ENCODE measurements around the gene B3GALT4. TPM values are rescaled to one million over a fixed set of nuclear protein-coding genes. Genes with fewer than 3 reads are reported as not detected.
"Not testable (repeated sequence)": the region's sequence is repeated elsewhere in the genome, so short reads cannot be mapped to it uniquely, and the experiment has no call there.

B3GALT4 gene
- 9.3 TPM for total RNA-seq
- long read RNA-seq, transcript B3GALT4-204 (1 exons, 1,694 nt): major isoform, 32 of 35 reads
- long read RNA-seq, partial matches to known transcripts: 0 of 35 reads
- long read RNA-seq, other reads (novel, unspliced or antisense): 3 of 35 reads

- DNase-seq (ENCODE audit: low spot score): peak; percentile 90
- intact Hi-C loops (cut with DNase I): loop anchor here (1.0 kb wide), 1 partner anchor 22 kb away; no protein-coding TSS in a partner anchor
Observed at GRCh38 chr6:33276864-33277662, at the start of gene B3GALT4. Gene B3GALT4, plus strand, starts transcription at chr6:33277123. Its CDS starts 297 bp downstream, at chr6:33277420.

GRCh38 chr6:33235221-33235634, 41.7 kb upstream of the B3GALT4 start:
- intact Hi-C loops (cut with DNase I): no loop called here
- DNase-seq (ENCODE audit: low spot score): no peak

- intact Hi-C loops (cut with DNase I): no loop called here
- no peak for DNase-seq (ENCODE audit: low spot score)
Observed at GRCh38 chr6:33236328-33236727, 40.6 kb upstream of the B3GALT4 start.

- no peak for DNase-seq (ENCODE audit: low spot score)
- intact Hi-C loops (cut with DNase I): no loop called here
Observed at GRCh38 chr6:33236852-33237251, 40.1 kb upstream of the B3GALT4 start.

- DNase-seq (ENCODE audit: low spot score): no peak
- intact Hi-C loops (cut with DNase I): no loop called here
Observed at GRCh38 chr6:33237741-33238140, 39.2 kb upstream of the B3GALT4 start.

GRCh38 chr6:33241968-33242367, 35.0 kb upstream of the B3GALT4 start:
- no peak for DNase-seq (ENCODE audit: low spot score)
- intact Hi-C loops (cut with DNase I): no loop called here

GRCh38 chr6:33243476-33243875, 33.4 kb upstream of the B3GALT4 start:
- intact Hi-C loops (cut with DNase I): no loop called here
- no peak for DNase-seq (ENCODE audit: low spot score)

GRCh38 chr6:33247977-33248642, 28.8 kb upstream of the B3GALT4 start:
- intact Hi-C loops (cut with DNase I): loop anchor here (2.0 to 5.0 kb wide), 5 partner anchors 35 to 231 kb away; partner anchors contain the start of genes HSD17B8, RGL2, RXRB and SLC39A7
- DNase-seq (ENCODE audit: low spot score): peak; percentile 93

- intact Hi-C loops (cut with DNase I): loop anchor here (2.0 to 5.0 kb wide), 5 partner anchors 36 to 231 kb away; partner anchors contain the start of genes HSD17B8, RGL2, RXRB and SLC39A7
- DNase-seq (ENCODE audit: low spot score): peak; percentile 74
Observed at GRCh38 chr6:33248643-33248931, 28.3 kb upstream of the B3GALT4 start.

GRCh38 chr6:33248932-33249731, 27.8 kb upstream of the B3GALT4 start:
- intact Hi-C loops (cut with DNase I): loop anchor here (1.0 to 5.0 kb wide), 6 partner anchors 36 to 232 kb away; partner anchors contain the start of genes HSD17B8, RGL2, RXRB and SLC39A7
- DNase-seq (ENCODE audit: low spot score): peak; percentile 99

GRCh38 chr6:33249732-33250630, 26.9 kb upstream of the B3GALT4 start:
- intact Hi-C loops (cut with DNase I): loop anchor here (1.0 to 5.0 kb wide), 6 partner anchors 37 to 233 kb away; partner anchors contain the start of genes HSD17B8, RGL2, RXRB and SLC39A7
- DNase-seq (ENCODE audit: low spot score): no peak

GRCh38 chr6:33250731-33251130, 26.2 kb upstream of the B3GALT4 start:
- intact Hi-C loops (cut with DNase I): no loop called here
- no peak for DNase-seq (ENCODE audit: low spot score)

GRCh38 chr6:33251395-33252012, 25.4 kb upstream of the B3GALT4 start:
- intact Hi-C loops (cut with DNase I): no loop called here
- DNase-seq (ENCODE audit: low spot score): no peak

GRCh38 chr6:33252759-33253158, 24.2 kb upstream of the B3GALT4 start:
- intact Hi-C loops (cut with DNase I): no loop called here
- no peak for DNase-seq (ENCODE audit: low spot score)

- DNase-seq (ENCODE audit: low spot score): no peak
- intact Hi-C loops (cut with DNase I): no loop called here
Observed at GRCh38 chr6:33254591-33254990, 22.3 kb upstream of the B3GALT4 start.

- DNase-seq (ENCODE audit: low spot score): no peak
- intact Hi-C loops (cut with DNase I): no loop called here
Observed at GRCh38 chr6:33259032-33259431, 17.9 kb upstream of the B3GALT4 start.

- DNase-seq (ENCODE audit: low spot score); intact Hi-C loops (cut with DNase I): not testable (repeated sequence)
Observed at GRCh38 chr6:33262490-33262889, 14.4 kb upstream of the B3GALT4 start.

GRCh38 chr6:33264015-33264414, 12.9 kb upstream of the B3GALT4 start:
- intact Hi-C loops (cut with DNase I): no loop called here
- DNase-seq (ENCODE audit: low spot score): no peak
